ENCODE data around the gene ADGRA3. TPM values are rescaled to one million over a fixed set of nuclear protein-coding genes. Genes with fewer than 3 reads are reported as not detected.

The ADGRA3 gene
- total and polyA plus RNA-seq, 2 of the 13 experiments (the other 11 are each of a cell fraction or from before 2014, with no cell fraction given), result 32.2 to 40.8 TPM

- TF ChIP-seq MXD4 (CRISPR knock-in tag; IDR thresholded peaks at IDR 0.05) (no peak), ARHGAP35 (CRISPR knock-in tag; IDR thresholded peaks at IDR 0.05; ENCODE audit: borderline replicate concordance) (no peak), STAT6 (CRISPR knock-in tag; IDR thresholded peaks at IDR 0.05; ENCODE audit: borderline replicate concordance) (no peak), HNRNPUL1 (IDR thresholded peaks at IDR 0.05; ENCODE audit: low read depth, low read length) (no peak)
Measured at GRCh38 chr4:22486276-22486675, 29.6 kb downstream of the ADGRA3 start (continued).

GRCh38 chr4:22485737-22486136, 30.1 kb downstream of the ADGRA3 start:
- no peak overlapping the region for H3K4me3 ChIP-seq (replicated peaks in 1 of 3; ENCODE audit: insufficient read depth in 1 of 3, low read depth in 2 of 3, low read length in 3 of 3)
- CTCF ChIA-PET (ENCODE audit: low intra/inter-chr PET ratio, low total read pairs), result no interaction called here
- H2AFZ ChIP-seq (ENCODE audit: low read length), result no peak overlapping the region
- H3K27me3 ChIP-seq (ENCODE audit: control insufficient read depth in 1 of 2, insufficient read depth in 2 of 2, low read length in 2 of 2), result no peaks in the 10 kb centered on the region
- intact Hi-C loops (cut with micrococcal nuclease; ENCODE audit: unreplicated experiment), result no loop called here
- no peak overlapping the region for H3K9ac ChIP-seq (ENCODE audit: insufficient read depth, low read depth, low read length)
- H4K20me1 ChIP-seq (ENCODE audit: insufficient read depth, low read length), result no peaks in the 10 kb centered on the region
- H3K27ac ChIP-seq (ENCODE audit: extremely low read length, insufficient read depth, low read length), result no peak overlapping the region
- POLR2A ChIA-PET, result no interaction called here
- BruUV-seq (replicated peaks), result no TSS peak
- DNase-seq (ENCODE audit: low spot score) (no peak), ATAC-seq (no peak), FAIRE-seq (no peak)
- in situ Hi-C loops (cut with HindIII; ENCODE audit: extremely low pct_ligation_motif_present, low pct_unique_long_range_greater_than_20kb), result no loop called here
- H3K36me3 ChIP-seq (replicated peaks in 1 of 2; ENCODE audit: control insufficient read depth in 1 of 2, insufficient read depth in 2 of 2, low read length in 2 of 2), result no peaks in the 10 kb centered on the region
- peaks cover 60% of the 10 kb centered on the region for H3K4me1 ChIP-seq (ENCODE audit: insufficient read depth, low read length)
- peaks cover 83% of the 10 kb centered on the region for H3K79me2 ChIP-seq (ENCODE audit: insufficient read depth, low read length)
- TF ChIP-seq AKAP8 (CRISPR knock-in tag; IDR thresholded peaks at IDR 0.05), result no peak
- no peak for TF ChIP-seq HHEX (CRISPR knock-in tag; IDR thresholded peaks at IDR 0.05)
- no peak for TF ChIP-seq ZNF552 (CRISPR knock-in tag; IDR thresholded peaks at IDR 0.05; ENCODE audit: borderline replicate concordance)
- TF ChIP-seq ZNF644 (CRISPR knock-in tag; IDR thresholded peaks at IDR 0.05; ENCODE audit: low read depth), result no peak
- TF ChIP-seq ZFP36L1 (CRISPR knock-in tag; IDR thresholded peaks at IDR 0.05), result no peak
- TF ChIP-seq TRAFD1 (CRISPR knock-in tag; IDR thresholded peaks at IDR 0.05; ENCODE audit: borderline replicate concordance), result no peak
- TF ChIP-seq ZSCAN5A (CRISPR knock-in tag; IDR thresholded peaks at IDR 0.05; ENCODE audit: borderline replicate concordance), result no peak
- no peak for TF ChIP-seq ZZZ3 (CRISPR knock-in tag; IDR thresholded peaks at IDR 0.05; ENCODE audit: borderline replicate concordance)
- no peak for TF ChIP-seq SSRP1 (CRISPR knock-in tag; IDR thresholded peaks at IDR 0.05)
- no peak for TF ChIP-seq PRMT3 (CRISPR knock-in tag; IDR thresholded peaks at IDR 0.05; ENCODE audit: borderline replicate concordance, low read depth)
- no peak for TF ChIP-seq REPIN1 (CRISPR knock-in tag; IDR thresholded peaks at IDR 0.05; ENCODE audit: borderline replicate concordance, low read depth)
- TF ChIP-seq ZNF510 (CRISPR knock-in tag; IDR thresholded peaks at IDR 0.05; ENCODE audit: low read depth), result no peak
- TF ChIP-seq SP4 (CRISPR knock-in tag; IDR thresholded peaks at IDR 0.05), result no peak
- TF ChIP-seq ZNF24 (IDR thresholded peaks at IDR 0.05), result no peak
- 97% methylated on average over 4 of the region's 4 CpGs for WGBS (ENCODE audit: low lambda C conversion rate)
- no peaks in the 10 kb centered on the region for H3K9me3 ChIP-seq (ENCODE audit: low read length)
- no peak overlapping the region for H3K4me2 ChIP-seq (ENCODE audit: low read depth, low read length)
